HG03460 (cell line): ENCODE data around the gene MED8.
A peak's percentile ranks its signal among the peaks of the same experiment; 100 is the strongest.
"Not testable (repeated sequence)": the region's sequence is repeated elsewhere in the genome, so short reads cannot be mapped to it uniquely, and the experiment has no call there.

ENCODE experiments used
- ATAC-seq: cut with Tn5 transposase; IDR thresholded peaks from one replicate; pipeline ENCODE4 v1.9.1; 2021; ENCODE audit not compliant: unreplicated experiment

The MED8 gene

GRCh38 chr1:43387976-43388599 is 1.5 kb downstream of the MED8 start:
- no peak for ATAC-seq

- ATAC-seq, result no peak
These were observed 2.9 kb downstream of the MED8 start for GRCh38 chr1:43386676-43387075.

DNA sequence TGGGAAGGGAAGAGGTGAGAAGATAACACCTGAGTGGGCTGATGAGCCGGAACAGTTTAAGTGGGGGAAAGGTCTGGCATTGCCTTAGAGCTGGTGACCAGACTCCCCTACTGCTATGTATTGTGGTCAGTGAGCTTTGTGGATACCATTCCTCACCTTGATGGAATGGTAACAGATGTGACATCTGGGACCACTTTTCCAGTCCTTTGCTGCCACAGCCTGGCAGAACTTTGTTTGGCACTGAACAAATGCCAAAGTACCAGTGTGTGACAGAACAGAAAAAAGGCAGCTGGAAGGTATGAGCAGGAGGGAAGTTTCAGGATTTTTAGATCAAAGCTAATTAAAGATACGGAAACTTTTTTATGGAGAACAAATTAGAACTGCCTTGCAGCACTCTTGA is 6.2 kb downstream of the MED8 start:
- ATAC-seq, result no peak

DNA sequence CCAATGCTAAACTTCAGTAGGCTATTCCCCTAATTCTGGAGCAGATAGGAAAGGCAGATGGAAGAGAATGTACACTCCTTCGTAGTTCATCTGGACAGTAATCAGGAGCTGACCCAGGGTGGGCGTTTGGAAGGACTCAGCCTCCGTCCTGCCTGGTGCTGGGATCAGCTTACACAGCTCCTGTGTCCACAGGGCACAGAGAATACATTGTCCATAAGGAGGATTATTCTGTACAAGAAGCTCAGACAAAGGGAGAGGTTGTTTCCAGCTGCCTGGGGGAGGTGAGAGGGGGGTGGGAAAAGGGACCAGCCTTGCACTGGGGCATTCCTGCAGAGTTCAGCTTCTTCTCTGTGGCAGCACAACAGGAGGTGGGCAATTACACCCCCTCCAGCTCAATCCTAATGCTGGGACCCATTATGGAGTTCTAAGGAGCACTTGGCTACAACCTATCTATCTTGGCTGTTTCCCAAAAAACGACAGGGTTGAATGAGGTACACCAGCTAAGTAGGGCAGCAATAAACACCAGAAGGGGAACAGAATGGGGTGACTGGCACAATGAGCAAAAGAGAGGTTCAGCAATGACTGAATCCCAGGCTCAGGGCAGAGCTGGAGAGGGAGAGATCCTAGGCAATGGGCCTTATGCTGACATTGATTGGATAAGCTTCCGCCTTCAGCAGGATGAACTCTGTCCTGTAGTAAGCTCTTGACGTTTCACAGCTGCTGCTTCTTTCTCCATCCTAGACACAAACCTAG is 7.4 kb downstream of the MED8 start:
- ATAC-seq, result no peak

- no peak for ATAC-seq
These were observed 8.0 kb downstream of the MED8 start for GRCh38 chr1:43381612-43382011.

GRCh38 chr1:43379476-43379875 is 10.1 kb downstream of the MED8 start:
- ATAC-seq, result no peak

- no peak for ATAC-seq
These were observed 11.8 kb downstream of the MED8 start for GRCh38 chr1:43377831-43378230.

DNA sequence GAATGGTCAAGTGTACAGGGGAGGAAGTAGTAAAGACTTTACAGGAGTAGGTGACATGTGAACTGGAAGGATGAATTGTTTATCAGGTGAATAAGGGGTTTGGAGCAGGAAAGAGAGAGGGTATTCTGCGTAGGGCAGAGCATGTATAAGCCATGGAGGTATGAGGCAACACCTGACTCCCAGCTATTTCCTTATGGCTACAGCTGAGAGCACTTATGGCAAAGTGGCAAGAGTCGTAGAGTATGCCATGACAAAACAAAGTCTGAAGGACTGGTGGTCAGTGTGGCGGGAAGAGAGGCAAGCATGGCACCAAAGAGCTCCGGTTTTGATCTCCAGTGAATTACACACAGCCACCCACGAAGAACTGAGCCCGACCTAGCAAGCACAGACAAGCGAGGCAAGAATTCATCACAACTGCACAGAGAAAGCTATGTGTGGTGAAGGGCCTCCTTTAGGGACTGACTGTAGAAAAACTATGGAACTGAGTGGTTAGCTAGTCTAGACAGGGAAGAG is 12.8 kb downstream of the MED8 start:
- ATAC-seq, result no peak

DNA sequence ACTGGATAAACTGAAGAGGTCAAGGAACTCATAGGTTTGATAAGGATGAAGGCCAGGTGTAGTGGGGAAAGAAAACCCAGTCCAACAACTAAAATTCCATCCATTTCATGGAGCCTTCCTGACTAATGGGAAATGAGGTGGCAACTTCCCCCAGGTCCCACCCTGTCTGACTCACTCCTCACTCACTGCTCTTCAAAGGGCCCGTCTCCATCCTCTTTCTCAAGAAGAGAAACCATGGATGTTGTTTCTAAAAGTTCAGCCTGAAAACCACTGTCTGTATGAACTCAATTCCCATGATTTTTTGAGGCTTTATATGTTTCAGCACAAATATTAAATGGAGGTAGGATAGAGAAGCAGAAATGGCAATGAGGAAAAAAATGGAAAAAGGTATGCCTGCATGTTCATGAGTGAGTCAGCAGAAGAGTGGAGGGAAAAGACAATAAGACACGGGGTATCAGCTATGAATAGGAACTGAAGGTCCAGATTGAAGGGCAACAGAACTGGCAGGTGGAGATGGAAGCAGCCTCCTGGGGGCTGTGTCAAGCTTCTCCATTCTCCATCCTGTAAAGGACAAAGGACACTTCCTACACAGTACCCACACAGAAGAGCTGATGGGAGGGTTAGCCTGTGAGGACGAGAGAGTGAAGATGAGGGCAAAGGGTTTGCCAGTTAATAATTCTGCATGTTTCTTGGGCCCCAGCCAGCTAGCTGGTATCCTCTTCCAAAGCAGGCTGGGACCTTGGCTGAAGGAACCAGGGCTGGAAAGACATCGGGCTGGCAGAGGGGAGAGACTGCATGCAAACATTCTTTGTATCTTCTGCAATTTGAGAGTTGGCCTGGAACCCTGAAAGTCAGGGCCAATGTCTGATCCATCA is 16.3 kb downstream of the MED8 start:
- ATAC-seq, result no peak

DNA sequence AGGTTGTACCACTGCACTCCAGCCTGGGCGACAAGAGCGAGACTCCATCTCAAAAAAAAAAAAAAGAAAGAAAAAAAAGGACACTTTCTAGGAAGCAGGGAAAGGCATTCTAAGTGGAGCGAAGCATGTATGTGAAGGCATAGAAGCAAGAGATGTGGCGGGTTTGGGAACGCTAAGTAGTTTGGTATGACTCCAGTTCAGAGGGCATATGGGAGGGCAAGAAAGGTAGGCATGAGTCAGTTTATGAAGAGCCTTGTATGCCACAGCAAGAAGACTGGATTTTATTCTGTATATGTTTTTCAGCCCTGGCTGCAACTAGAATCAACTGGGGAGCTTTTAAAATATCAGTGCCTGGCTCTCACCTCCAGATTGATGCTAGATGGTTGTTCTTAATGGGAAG is 17.4 kb downstream of the MED8 start:
- ATAC-seq, result no peak

- no peak for ATAC-seq
These were observed 19.0 kb downstream of the MED8 start for GRCh38 chr1:43370564-43370963.

GRCh38 chr1:43369779-43370178 is 19.8 kb downstream of the MED8 start:
- ATAC-seq, result not testable (repeated sequence)

DNA sequence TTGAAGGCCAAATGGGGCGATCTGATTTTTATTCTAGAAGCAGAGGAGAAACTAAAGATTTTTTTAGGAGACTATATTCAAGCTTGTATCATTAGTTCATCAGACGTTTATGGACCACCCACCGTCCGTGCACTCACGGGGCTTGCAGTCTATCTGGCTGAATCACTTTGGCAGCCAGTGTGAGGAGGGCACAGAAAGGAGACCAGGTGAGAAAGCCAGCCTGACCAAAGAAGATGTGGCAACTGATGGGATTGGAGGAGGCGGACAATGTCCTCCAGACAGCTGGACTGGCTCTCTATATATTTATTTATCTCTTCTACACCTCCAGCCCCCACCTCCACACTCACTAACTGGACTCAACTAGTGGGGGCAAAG is 21.0 kb downstream of the MED8 start:
- ATAC-seq, result no peak

DNA sequence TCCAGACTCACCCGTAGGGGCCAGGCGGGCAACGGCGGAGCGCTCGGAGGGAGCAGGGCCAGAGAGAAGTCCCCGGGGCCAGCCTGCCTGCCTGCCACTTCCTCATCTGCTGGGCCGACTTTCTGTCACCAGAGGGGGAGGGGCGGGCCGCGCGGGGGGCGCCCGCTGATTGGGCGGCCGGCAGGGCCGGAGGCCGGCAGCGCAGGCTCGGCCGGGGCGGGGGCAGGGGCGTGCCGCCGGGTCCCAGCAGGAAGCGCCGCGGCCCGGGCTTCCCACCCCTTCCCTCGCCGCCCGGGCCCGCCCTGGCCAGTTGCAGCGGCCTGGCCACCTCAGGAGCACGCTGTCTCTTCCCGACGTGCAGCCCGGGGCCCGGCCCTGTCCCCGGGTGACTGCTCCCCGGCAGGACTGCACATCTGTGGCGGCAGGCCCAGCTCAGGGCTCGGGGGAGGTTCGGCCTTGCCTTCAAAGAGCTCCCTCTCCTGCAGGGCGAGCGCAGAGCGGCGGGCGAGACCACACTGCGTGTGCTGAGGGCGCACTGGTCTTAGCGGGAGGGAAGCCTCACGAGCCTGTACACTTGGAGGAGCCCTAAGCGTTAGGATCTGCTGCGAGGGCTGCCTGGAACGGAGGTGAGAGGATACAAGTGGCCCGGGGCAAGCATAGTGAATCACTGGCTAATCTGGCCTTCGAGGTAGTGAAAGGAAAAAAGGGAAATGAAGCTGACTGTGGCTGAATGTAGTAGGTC is 21.5 kb downstream of the MED8 start, which contains the start of gene ELOVL1:
Gene ELOVL1 (minus strand): TSS at position 108 of the 742 bp plus-strand sequence. CDS start 2,402 bp downstream, outside the sequence.
- ATAC-seq, result peak; percentile 69

DNA sequence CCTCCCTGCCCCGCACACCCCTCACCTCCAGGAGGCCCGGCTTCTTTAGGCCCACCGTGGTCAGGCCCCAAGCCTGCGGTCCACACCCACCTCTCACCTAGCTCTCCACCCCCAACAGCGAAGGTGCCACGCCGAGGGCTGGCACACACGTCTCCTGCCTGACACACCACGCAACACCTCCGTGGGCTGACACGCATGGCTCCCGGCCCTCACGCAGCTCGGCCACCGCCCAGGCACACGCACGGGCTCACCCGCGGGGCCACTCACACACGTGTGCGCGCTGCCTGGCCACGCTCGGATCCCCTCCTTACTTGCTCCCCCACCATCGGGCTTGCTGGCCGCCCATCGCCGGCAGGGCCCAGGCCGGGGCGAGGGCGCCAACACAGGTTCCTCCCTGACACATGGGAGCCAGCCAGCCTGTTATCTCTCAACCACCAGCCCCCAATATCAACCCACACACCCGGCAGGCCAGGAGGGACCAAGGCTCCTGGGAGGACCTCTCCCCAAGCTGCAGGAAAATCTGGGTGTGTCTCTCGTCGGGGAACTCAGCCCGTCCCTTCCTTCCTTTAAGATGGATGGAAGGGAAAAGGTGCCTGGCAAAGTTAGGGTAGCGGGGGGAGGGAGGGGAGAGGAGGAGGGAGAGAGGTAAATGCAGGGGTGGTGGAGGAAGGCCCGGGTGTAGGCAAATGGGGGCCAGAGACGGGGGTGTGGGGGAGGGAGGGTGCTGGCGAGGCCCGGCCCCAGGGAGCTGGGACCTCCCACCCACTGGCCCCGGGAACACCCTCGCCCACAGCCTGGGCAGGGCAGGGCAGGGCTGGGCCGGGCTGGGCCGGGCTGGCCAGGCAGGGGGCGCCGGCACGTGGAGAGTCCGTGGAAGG is 22.3 kb downstream of the MED8 start:
- peak; percentile 32 for ATAC-seq

GRCh38 chr1:43366601-43367025 is 23.0 kb downstream of the MED8 start:
- ATAC-seq, result no peak

DNA sequence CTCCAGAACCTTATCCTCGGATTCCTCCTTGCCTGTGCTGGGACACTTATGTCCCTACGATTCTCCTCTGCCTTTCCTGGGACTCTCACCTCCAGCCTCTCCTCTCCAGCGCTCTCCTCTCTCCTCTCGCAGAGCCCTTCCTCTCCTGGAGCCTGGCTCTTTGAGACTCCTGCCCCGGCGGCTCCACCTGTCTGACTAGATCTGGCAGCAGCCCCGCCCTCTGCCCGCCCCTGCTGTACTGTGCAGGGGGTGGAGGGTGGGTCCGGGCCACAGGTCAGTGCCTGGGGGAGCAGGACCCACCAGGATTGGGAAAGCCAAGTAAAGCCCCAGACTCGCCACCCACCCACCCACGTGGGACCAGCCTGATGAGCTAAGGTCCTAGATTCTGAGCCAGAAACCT is 23.4 kb downstream of the MED8 start:
- no peak for ATAC-seq

DNA sequence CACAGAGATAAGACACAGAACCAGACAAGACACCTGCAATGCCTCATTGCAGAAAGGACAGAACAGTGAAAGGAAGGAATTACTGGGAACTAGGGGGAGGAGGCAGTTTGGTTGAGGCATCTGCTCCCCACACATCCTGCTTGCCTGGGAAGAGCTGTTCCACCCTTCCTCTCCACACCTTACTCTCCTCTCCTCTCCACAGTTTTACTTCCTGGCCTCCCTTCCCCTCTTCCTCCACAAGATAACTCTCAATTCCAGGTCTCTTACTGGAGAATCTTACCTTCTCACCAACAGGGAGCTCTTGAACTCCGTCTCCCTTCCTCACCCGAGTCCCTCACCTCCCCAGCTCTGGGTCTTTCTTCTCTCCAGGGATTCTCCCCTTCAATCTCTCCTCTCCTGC is 23.9 kb downstream of the MED8 start:
- ATAC-seq, result no peak

GRCh38 chr1:43363935-43364525 is 25.6 kb downstream of the MED8 start:
- ATAC-seq, result no peak
